Immature natural killer cell (primary cell): ENCODE measurements around the gene NEDD9. TPM values are rescaled to one million over a fixed set of nuclear protein-coding genes. Genes with fewer than 3 reads are reported as not detected.

Experiments
- DNase-seq, 3 donors: peaks; one replicate each; pipeline ENCODE4 v3.0.0; 2022; ENCODE audit warnings: mixed read lengths in 1 of 3
- H3K27ac Mint-ChIP-seq, 6 donors: one replicate each; pipeline ENCODE4 v1.8.0; 2020; ENCODE audit warnings: mixed read lengths in 6 of 6, mild to moderate bottlenecking in 5 of 6, inconsistent platforms in 4 of 6, moderate library complexity in 3 of 6
- H3K27me3 Mint-ChIP-seq, 3 donors: one replicate each; pipeline ENCODE4 v1.8.0; 2020 to 2021; ENCODE audit warnings: low read depth in 3 of 3, mild to moderate bottlenecking in 3 of 3, mixed read lengths in 3 of 3, moderate library complexity in 3 of 3, inconsistent platforms in 1 of 3
- H3K36me3 Mint-ChIP-seq, 3 donors: one replicate each; pipeline ENCODE4 v1.8.0; 2020; ENCODE audit warnings: mixed read lengths in 3 of 3, inconsistent platforms in 2 of 3, mild to moderate bottlenecking in 2 of 3
- H3K4me1 Mint-ChIP-seq, 2 donors: one replicate each; pipeline ENCODE4 v1.8.0; 2020; ENCODE audit warnings: inconsistent platforms in 2 of 2, mild to moderate bottlenecking in 2 of 2, mixed read lengths in 2 of 2, moderate library complexity in 1 of 2
- H3K4me3 Mint-ChIP-seq, 5 donors: one replicate each; pipeline ENCODE4 v1.8.0; 2020; ENCODE audit warnings: mild to moderate bottlenecking in 5 of 5, mixed read lengths in 5 of 5, inconsistent platforms in 3 of 5, moderate library complexity in 3 of 5
- H3K9me3 Mint-ChIP-seq, 6 donors: one replicate each; pipeline ENCODE4 v1.8.0; 2020; ENCODE audit warnings: mild to moderate bottlenecking in 6 of 6, mixed read lengths in 6 of 6, inconsistent platforms in 4 of 6, moderate library complexity in 3 of 6
- polyA plus RNA-seq, 3 donors: library from polyadenylated mRNA; unstranded; fragments of 300-500 nt; fragmentation: Illumina TruSeq; gene quantifications; one replicate each; pipeline ENCODE4 v1.2.3, GENCODE V29; 2021

Gene NEDD9, protein sequence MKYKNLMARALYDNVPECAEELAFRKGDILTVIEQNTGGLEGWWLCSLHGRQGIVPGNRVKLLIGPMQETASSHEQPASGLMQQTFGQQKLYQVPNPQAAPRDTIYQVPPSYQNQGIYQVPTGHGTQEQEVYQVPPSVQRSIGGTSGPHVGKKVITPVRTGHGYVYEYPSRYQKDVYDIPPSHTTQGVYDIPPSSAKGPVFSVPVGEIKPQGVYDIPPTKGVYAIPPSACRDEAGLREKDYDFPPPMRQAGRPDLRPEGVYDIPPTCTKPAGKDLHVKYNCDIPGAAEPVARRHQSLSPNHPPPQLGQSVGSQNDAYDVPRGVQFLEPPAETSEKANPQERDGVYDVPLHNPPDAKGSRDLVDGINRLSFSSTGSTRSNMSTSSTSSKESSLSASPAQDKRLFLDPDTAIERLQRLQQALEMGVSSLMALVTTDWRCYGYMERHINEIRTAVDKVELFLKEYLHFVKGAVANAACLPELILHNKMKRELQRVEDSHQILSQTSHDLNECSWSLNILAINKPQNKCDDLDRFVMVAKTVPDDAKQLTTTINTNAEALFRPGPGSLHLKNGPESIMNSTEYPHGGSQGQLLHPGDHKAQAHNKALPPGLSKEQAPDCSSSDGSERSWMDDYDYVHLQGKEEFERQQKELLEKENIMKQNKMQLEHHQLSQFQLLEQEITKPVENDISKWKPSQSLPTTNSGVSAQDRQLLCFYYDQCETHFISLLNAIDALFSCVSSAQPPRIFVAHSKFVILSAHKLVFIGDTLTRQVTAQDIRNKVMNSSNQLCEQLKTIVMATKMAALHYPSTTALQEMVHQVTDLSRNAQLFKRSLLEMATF
- polyA plus RNA-seq: 10 to 100 TPM; 26.2 to 73.6 (median 27.6) TPM

DNA sequence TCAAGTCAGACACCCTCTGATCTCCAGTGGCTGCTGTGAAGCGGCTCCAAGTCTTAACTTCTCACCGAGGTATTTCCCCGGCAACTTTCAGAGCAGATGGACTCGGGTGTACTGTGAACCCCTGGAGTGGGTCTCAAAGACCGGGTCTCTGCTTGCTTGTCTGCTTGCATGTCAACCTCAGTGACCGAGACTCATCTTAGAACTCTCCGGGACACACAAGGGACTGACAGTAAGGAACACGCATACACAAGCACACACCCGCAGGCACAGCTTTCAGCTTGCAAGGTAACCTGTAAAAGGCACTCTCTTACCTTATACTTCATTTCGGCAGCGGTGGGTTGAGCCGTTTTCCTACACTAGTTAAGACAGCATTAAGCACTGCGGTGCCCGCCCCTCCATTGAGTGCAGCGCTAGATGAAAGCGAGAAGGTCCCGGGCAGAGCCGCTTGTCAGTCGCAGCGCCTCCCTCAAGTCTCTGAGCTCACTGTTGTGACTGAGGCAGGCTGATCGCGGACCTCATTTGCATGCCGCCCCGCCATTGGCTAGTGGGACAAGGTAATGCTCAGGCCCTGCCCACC is at the start of gene NEDD9:
TSS of gene NEDD9 (minus strand) at position 476 of the 577 bp plus-strand sequence. CDS start at position 323, 153 bp downstream.
- H3K27me3 Mint-ChIP-seq: peaks cover 2 to 8% (median 7%) of the 10 kb centered on the region in 3 donors
- peak; percentile 93 to 94 (median 94) for DNase-seq
- H3K36me3 Mint-ChIP-seq: peaks cover 0 to 7% (median 3%) of the 10 kb centered on the region in 3 donors
- peaks cover 75 to 89% of the 10 kb centered on the region in 2 donors for H3K4me1 Mint-ChIP-seq
- peak within 1 kb of the TSS; percentile 94 to 99 (median 99) for H3K27ac Mint-ChIP-seq
- H3K4me3 Mint-ChIP-seq: peak within 1 kb of the TSS; percentile 85 to 96 (median 91)
- no peaks in the 10 kb centered on the region for H3K9me3 Mint-ChIP-seq

DNA sequence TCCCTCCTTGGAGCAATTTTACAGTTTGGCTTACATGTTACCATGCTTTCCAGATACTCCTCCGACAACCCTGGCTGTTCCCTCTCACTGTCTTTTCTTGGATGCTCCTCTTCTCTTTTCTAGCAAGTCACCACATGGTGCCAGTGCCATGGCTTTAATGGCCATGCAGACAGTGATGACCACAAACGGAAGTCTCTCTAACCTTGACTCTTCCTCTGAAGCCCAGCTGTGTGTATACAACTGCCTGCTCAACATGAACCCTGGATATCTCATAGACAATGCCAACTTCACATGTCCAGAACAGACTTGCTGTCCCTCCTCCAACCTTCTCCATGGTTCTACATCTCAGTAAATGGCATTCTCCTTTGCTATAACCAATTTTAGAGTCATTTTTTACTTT is 49.8 kb upstream of the NEDD9 start:
- peaks cover 0 to 4% (median 0%) of the 10 kb centered on the region in 6 donors for H3K9me3 Mint-ChIP-seq
- peaks cover 0 to 2% (median 0%) of the 10 kb centered on the region in 3 donors for H3K27me3 Mint-ChIP-seq
- no peak for DNase-seq
- H3K36me3 Mint-ChIP-seq: peaks cover 9 to 24% (median 11%) of the 10 kb centered on the region in 3 donors
- H3K27ac Mint-ChIP-seq: no peak overlapping the region
- no peak overlapping the region for H3K4me3 Mint-ChIP-seq
- H3K4me1 Mint-ChIP-seq: peaks cover 19 to 46% of the 10 kb centered on the region in 2 donors

DNA sequence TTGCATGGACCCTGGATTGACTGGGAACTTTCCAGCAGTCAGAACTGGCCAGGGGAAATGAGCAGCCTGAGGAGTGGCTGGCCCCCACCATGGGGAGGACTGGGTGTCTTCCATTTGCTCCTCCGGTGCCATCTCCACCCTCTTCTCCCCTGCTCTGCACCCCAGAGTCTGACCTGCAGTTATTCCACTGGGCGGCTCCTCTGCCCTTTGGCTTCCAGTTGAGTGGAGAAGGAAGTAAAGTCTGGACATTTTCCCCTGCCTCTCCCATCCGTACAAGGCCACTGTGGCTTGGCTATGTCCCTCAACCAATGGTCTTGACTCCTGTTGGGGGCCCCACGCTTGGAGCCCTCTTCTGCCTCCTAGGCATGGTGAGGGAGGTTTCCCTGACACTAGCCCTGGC is 47.9 kb upstream of the NEDD9 start:
- Mint-ChIP-seq H3K4me1 (peaks cover 33 to 60% of the 10 kb centered on the region in 2 donors), H3K27me3 (peaks cover 0 to 2% (median 0%) of the 10 kb centered on the region in 3 donors), H3K9me3 (no peaks in the 10 kb centered on the region), H3K4me3 (no peak overlapping the region), H3K27ac (no peak overlapping the region), H3K36me3 (peaks cover 4 to 20% (median 7%) of the 10 kb centered on the region in 3 donors)
- DNase-seq: no peak

DNA sequence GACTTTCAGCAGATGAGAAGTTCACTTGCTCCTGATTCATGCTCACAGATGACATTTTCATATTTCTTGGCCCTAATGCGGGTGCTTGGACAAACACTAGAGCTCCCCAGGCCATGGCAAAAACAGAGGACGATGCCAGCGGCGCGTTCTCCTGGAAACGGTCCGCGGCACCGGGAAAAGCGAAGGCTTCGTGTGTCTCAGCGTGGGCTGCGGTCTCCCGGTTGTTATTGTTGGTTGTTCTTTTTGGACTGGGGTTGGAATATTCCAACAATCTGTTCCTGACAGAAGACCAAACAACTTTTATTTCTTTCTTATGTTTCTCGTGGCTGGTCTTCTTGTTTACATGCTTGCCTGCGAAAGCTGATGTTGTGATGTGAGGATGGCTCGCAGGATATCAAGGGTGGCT is 46.8 kb upstream of the NEDD9 start:
- H3K27ac Mint-ChIP-seq: peak overlapping the region in 3 of 6 donors; percentile 23 to 58 (median 30)
- H3K36me3 Mint-ChIP-seq: peaks cover 4 to 23% (median 7%) of the 10 kb centered on the region in 3 donors
- no peaks in the 10 kb centered on the region for H3K9me3 Mint-ChIP-seq
- peaks cover 0 to 2% (median 0%) of the 10 kb centered on the region in 3 donors for H3K27me3 Mint-ChIP-seq
- H3K4me1 Mint-ChIP-seq: peaks cover 39 to 65% of the 10 kb centered on the region in 2 donors
- no peak overlapping the region for H3K4me3 Mint-ChIP-seq
- no peak for DNase-seq

DNA sequence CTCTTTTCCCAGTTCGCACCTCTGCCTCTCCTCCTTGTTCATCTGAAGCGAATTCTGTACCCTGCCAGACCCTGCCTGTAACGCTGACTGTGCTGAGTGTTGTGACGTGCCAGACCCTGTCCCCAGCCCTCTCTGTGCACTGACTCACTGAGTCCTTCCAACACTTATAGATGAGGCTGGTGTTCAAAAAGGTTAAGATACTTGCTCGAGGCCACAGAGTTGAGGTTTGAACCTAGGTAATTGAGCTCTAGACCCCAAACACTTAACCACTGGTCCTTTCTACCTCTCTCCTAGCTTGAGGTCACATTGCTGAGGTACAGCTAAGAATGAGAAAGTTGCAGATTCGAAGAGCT is 45.7 kb upstream of the NEDD9 start:
- H3K9me3 Mint-ChIP-seq: no peaks in the 10 kb centered on the region
- H3K4me1 Mint-ChIP-seq: peaks cover 40 to 67% of the 10 kb centered on the region in 2 donors
- H3K36me3 Mint-ChIP-seq: peaks cover 8 to 30% (median 14%) of the 10 kb centered on the region in 3 donors
- no peak for DNase-seq
- peak overlapping the region in 5 of 6 donors; percentile 24 to 83 (median 68) for H3K27ac Mint-ChIP-seq
- peaks cover 0 to 2% (median 0%) of the 10 kb centered on the region in 3 donors for H3K27me3 Mint-ChIP-seq
- H3K4me3 Mint-ChIP-seq: peak overlapping the region in 1 of 5 donors; percentile 53

DNA sequence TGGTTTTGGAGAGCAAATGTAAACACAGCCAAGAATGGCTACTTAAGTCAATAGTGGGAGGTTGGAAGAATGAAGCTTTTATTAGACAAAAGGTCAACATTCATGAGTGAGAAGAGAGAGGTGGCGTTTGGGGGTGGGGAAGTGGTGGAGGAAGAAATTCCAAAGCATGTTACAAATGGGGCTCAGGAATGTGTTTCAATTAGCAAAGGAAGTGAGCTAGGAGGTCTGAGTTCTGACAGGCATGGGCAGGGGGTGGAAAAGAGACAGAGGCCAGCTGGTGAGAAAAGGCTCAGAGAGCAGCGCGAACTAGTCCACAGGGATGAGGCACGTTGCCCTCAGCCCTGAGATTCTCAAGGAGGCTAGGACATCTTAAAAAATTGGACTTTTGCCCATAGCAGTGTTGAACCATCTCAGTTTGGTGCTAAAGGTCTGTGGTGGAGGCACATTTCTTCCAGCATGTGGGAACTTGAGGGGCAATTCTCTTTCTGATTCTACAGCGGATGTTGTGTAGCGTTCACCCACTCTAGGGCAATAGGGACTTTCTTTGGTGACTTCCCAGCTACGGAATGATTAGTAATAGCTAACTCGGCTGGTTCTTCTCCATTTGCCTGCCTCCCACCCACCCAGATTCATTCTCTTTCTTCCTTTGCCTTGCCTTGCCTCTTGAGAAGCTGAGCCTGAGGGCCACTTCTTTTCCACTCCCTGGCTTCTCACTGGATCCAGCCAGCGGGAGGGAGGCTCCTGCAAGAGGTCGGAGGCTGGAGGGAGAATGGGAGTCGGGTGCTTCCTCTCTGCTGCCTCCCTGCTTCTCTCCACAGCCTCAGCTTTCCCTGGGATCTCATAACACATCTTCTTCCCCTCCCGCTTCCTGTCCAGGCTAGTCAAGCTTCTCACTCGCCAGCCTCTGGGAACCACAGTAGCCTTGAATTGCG is 45.1 kb upstream of the NEDD9 start:
- H3K4me1 Mint-ChIP-seq: peaks cover 40 to 67% of the 10 kb centered on the region in 2 donors
- peak overlapping the region; percentile 12 to 83 (median 67) for H3K27ac Mint-ChIP-seq
- H3K36me3 Mint-ChIP-seq: peaks cover 11 to 35% (median 14%) of the 10 kb centered on the region in 3 donors
- DNase-seq: no peak
- H3K27me3 Mint-ChIP-seq: peaks cover 0 to 2% (median 0%) of the 10 kb centered on the region in 3 donors
- peak overlapping the region in 1 of 5 donors; percentile 53 for H3K4me3 Mint-ChIP-seq
- no peaks in the 10 kb centered on the region for H3K9me3 Mint-ChIP-seq

DNA sequence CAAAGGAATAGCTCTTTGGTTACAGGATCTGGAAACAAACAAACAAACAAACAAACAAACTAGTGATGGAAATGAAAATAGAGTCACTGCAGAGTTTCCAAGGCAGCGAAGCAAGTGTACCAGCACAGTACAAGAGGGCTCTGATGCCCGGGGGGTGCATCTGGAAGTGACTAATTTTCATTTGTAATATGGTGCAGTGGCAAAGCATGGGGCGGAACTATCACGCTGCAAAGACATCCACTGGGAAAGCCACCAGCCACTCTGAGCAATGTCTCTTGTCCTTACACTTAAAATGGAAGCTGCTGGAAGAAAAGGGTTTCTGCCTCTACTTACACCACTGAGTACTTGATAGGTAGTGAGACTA is 44.4 kb upstream of the NEDD9 start:
- Mint-ChIP-seq H3K27me3 (peaks cover 0 to 2% (median 0%) of the 10 kb centered on the region in 3 donors), H3K36me3 (peaks cover 12 to 42% (median 20%) of the 10 kb centered on the region in 3 donors), H3K27ac (peak overlapping the region in 5 of 6 donors; percentile 8 to 73 (median 33)), H3K9me3 (no peaks in the 10 kb centered on the region), H3K4me1 (peaks cover 44 to 67% of the 10 kb centered on the region in 2 donors), H3K4me3 (peak overlapping the region in 1 of 5 donors; percentile 3)
- DNase-seq: no peak

DNA sequence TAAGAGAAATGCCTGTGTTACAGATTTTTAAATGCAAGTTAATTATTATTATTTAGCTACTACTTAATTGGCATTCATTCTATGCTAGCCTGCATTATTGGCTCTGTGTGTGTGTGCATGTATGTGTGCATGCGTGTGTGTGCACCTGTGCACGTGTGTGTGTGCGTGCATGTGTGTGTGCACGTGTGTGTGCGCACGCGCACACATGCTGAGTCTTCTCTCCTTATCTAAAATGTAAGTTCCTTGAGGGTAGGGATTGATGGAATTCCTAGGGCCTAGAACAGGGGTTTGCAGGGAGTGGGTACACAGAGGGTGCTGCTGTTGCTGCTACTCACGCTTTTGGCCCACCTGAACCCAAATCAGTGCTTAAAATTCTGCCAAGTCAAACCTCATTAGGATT is 43.8 kb upstream of the NEDD9 start:
- H3K4me1 Mint-ChIP-seq: peaks cover 44 to 65% of the 10 kb centered on the region in 2 donors
- peaks cover 16 to 47% (median 26%) of the 10 kb centered on the region in 3 donors for H3K36me3 Mint-ChIP-seq
- no peaks in the 10 kb centered on the region for H3K9me3 Mint-ChIP-seq
- H3K4me3 Mint-ChIP-seq: peak overlapping the region in 1 of 5 donors; percentile 42
- H3K27me3 Mint-ChIP-seq: peaks cover 0 to 2% (median 0%) of the 10 kb centered on the region in 3 donors
- DNase-seq: no peak
- H3K27ac Mint-ChIP-seq: peak overlapping the region; percentile 8 to 84 (median 42)

DNA sequence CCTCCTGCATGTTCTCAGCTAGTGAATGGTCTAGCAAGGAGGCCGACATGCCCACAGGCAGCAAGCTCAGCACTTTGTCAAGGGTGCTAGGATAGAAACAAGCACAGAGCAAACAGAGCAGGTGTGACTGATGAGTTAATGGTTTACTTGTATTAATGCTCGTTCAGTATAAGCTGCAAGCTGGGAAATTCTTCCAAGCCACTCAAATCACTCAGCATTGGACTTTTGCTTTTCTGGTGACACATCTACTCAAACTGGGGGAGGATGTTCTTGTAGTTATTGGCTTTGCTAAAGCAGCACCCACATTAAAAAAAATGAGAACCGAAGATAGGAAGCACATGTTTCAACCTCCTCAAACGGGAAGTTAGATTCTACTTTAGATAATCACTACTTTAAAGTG is 43.1 kb upstream of the NEDD9 start:
- H3K4me3 Mint-ChIP-seq: peak overlapping the region; percentile 14 to 60 (median 42)
- H3K27me3 Mint-ChIP-seq: peaks cover 0 to 2% (median 0%) of the 10 kb centered on the region in 3 donors
- peaks cover 42 to 62% of the 10 kb centered on the region in 2 donors for H3K4me1 Mint-ChIP-seq
- H3K27ac Mint-ChIP-seq: peak overlapping the region; percentile 8 to 84 (median 62)
- peaks cover 19 to 43% (median 23%) of the 10 kb centered on the region in 3 donors for H3K36me3 Mint-ChIP-seq
- H3K9me3 Mint-ChIP-seq: no peaks in the 10 kb centered on the region
- peak in 1 of 3 donors; percentile 30 for DNase-seq

DNA sequence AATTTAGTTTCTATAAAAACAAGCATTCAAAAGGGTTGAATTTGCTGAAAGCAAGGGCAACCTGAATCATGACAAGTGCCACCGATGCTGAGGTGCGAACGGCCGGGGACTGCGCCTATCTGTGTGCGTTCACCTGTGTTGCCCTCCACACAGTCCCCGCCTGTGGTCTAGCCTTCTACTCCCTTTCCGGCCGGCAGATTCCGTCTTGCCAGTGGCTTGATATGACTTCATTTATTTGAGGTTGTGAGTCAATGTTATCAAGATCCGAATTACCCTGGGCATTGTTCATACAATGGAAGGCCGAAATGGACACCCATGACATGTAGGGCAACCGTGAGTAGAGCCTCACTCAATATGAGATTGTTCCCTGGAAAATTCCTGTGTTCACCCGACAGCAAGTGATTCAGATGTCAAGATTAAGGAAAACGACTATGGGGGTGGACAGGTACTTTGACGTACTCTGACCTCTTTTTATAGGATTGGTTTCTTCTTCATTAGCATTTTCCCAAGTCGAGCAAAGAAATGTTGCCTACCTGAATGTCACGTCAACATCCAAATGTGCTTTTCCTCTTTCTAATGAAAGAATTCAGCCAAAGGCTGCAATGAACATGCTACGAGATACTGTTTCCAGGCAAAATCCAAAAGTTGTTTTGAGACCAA is 41.1 kb upstream of the NEDD9 start:
- no peak overlapping the region for H3K4me3 Mint-ChIP-seq
- DNase-seq: no peak
- H3K4me1 Mint-ChIP-seq: peaks cover 44 to 52% of the 10 kb centered on the region in 2 donors
- no peaks in the 10 kb centered on the region for H3K9me3 Mint-ChIP-seq
- peaks cover 19 to 41% (median 24%) of the 10 kb centered on the region in 3 donors for H3K36me3 Mint-ChIP-seq
- H3K27me3 Mint-ChIP-seq: no peaks in the 10 kb centered on the region
- H3K27ac Mint-ChIP-seq: no peak overlapping the region

DNA sequence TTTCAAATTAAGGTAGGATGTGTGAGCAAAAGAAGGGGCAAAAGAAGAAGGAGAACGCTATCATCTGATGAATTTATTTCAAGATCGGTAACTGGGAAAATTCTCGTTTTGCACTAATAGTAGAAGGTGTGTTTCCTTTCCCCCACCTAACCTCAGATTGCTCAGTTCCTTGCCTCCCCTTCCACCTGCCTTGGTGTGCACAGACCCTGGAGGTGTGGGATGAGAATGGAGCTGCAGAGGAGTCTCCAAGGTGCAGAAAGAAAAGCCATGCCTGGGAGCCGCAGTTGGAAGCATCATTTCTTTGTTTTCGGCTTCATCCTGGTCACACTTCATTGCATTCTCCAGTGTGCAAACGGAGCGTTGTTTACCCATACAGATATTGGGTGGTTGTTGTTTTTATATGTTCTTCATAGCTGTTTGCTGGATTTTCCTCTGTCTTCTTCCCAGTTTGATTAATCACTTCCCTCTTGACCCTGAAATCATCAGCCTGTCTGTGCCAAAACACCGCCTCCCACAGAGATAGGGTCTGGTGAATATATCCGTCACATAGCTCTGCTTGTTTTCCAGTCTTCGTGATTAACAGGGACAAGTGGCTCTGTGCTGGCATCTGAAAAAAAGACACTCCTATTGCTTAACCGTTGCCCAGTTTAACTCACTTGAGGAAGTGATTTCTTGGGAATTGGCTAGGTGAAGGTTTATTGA is 40.2 kb upstream of the NEDD9 start:
- H3K4me3 Mint-ChIP-seq: no peak overlapping the region
- no peak overlapping the region for H3K27ac Mint-ChIP-seq

More for the DNA sequence above, 40.2 kb upstream of the NEDD9 start:
- DNase-seq: no peak
- peaks cover 19 to 36% (median 24%) of the 10 kb centered on the region in 3 donors for H3K36me3 Mint-ChIP-seq
- H3K9me3 Mint-ChIP-seq: no peaks in the 10 kb centered on the region
- H3K4me1 Mint-ChIP-seq: peaks cover 38 to 43% of the 10 kb centered on the region in 2 donors
- H3K27me3 Mint-ChIP-seq: no peaks in the 10 kb centered on the region
